Measurements from ENCODE around the gene COBL.

DNA sequence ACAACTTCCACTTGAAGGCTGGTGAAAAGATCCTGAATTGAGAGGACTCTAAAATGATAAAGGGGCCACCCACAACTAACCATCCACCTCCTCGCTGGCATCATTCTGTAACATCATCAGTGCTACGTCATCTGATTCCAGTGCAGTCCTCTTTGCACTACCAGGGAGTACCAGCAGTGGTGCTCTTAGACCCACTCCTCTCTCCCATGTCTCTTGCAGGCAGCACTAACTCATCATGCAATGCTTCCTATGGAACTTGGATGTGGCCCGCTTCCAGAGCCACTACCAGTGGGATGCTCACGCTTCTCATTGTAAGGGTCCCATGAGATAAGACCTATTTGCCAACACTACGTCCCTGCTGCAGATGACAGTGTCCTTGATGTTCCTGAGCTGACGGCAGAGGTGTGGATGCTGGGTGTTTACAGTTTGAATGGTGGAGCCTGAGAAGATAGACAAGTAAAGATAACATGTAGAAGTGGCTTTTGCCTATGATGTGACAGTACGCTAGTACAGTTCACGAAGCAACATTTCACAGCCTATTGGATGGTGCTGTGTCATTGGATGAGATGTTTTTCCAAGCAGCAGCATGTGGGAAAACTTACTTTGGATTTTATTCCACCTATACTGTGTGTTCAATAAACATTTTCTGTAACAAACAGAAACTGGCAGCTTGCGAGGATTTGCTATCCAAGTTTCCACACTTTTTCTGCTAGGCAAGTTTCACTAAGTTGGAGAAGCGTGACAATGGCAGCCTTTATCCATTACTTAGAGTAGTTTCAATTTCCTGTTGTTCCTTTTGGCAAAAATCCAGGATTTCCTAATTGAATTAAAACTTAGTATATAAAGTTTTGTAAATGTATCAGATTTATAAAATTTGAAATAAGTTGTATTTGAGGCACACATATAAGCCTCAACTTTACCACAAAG, 35.8 kb upstream of the COBL start:
- no peak for TF ChIP-seq POLR2A (IDR thresholded peaks at IDR 0.05)
- TF ChIP-seq, protein P1, sequence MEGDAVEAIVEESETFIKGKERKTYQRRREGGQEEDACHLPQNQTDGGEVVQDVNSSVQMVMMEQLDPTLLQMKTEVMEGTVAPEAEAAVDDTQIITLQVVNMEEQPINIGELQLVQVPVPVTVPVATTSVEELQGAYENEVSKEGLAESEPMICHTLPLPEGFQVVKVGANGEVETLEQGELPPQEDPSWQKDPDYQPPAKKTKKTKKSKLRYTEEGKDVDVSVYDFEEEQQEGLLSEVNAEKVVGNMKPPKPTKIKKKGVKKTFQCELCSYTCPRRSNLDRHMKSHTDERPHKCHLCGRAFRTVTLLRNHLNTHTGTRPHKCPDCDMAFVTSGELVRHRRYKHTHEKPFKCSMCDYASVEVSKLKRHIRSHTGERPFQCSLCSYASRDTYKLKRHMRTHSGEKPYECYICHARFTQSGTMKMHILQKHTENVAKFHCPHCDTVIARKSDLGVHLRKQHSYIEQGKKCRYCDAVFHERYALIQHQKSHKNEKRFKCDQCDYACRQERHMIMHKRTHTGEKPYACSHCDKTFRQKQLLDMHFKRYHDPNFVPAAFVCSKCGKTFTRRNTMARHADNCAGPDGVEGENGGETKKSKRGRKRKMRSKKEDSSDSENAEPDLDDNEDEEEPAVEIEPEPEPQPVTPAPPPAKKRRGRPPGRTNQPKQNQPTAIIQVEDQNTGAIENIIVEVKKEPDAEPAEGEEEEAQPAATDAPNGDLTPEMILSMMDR (IDR thresholded peaks at IDR 0.05): no peak

Measured in uterus (tissue), 2 donors.